ENCODE measurements around the gene BRCC3. TPM values are rescaled to one million over a fixed set of nuclear protein-coding genes. Genes with fewer than 3 reads are reported as not detected.

BRCC3 gene
- total RNA-seq, 1 donor from 2014 or later = 11.5 TPM

DNA sequence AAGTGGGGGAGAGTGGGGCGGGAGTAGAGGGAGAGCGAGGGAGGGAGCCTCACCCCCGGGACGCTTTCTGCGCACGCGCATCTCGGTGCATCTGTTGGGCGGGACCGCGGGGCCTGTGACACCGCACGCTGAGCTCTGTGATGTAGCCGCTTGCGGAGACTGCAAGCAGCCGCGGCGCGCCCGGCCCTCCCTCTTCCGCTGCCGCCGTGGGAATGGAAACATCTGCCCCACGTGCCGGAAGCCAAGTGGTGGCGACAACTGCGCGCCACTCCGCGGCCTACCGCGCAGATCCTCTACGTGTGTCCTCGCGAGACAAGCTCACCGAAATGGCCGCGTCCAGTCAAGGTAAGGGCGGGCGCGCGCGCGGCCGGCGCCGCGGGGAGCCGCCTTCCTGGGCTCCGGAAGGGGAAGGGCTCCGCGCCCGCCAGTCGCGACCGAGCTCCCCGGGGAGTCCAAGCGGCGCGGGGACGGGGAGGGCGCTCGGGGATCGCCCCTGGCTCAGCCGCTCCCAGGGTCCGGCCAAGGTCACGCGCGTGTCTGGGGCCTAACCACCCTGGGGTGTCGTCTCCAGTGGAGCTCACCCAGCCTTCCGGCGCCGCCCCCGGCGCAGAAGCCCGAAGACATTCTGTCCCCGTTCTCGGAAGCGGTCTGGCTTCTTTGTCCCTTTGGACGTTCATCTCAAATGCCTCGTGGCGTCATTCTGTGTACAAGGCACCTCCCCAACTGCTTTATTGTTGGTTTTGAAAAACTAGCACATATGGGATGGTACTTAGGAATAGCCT, 44.4 kb upstream of the BRCC3 start, which contains the start of gene FUNDC2:
Gene FUNDC2, plus strand, starts transcription at position 118 of the 782 bp plus-strand sequence. Its CDS starts 95 bp downstream, at position 213.
- Histone ChIP-seq H3K4me3 (peak within 1 kb of the TSS; percentile 52 to 59), H3K27me3 (no peaks in the 10 kb centered on the region), H3K4me1 (no peaks in the 10 kb centered on the region), H3K36me3 (no peaks in the 10 kb centered on the region), H3K9me3 (no peaks in the 10 kb centered on the region), H3K27ac (peak within 1 kb of the TSS; percentile 89)
- intact Hi-C loops (cut with DNase I) = loop anchor here (5.0 kb wide), 1 partner anchor 45 kb away; the partner anchor contains the start of genes BRCC3, CMC4 and MTCP1
- TF ChIP-seq POLR2A (IDR thresholded peaks at IDR 0.05) (peak in 1 of 2 donors; percentile 44), POLR2AphosphoS5 (IDR thresholded peaks at IDR 0.05; ENCODE audit: insufficient read depth in 1 of 2, low read depth in 1 of 2) (peak in 1 of 2 donors; percentile 80)
- TF ChIP-seq, protein P1, sequence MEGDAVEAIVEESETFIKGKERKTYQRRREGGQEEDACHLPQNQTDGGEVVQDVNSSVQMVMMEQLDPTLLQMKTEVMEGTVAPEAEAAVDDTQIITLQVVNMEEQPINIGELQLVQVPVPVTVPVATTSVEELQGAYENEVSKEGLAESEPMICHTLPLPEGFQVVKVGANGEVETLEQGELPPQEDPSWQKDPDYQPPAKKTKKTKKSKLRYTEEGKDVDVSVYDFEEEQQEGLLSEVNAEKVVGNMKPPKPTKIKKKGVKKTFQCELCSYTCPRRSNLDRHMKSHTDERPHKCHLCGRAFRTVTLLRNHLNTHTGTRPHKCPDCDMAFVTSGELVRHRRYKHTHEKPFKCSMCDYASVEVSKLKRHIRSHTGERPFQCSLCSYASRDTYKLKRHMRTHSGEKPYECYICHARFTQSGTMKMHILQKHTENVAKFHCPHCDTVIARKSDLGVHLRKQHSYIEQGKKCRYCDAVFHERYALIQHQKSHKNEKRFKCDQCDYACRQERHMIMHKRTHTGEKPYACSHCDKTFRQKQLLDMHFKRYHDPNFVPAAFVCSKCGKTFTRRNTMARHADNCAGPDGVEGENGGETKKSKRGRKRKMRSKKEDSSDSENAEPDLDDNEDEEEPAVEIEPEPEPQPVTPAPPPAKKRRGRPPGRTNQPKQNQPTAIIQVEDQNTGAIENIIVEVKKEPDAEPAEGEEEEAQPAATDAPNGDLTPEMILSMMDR (IDR thresholded peaks at IDR 0.05) = no peak
- peak in 1 of 2 donors; percentile 94 for DNase-seq (ENCODE audit: extremely low spot score in 2 of 2)

DNA sequence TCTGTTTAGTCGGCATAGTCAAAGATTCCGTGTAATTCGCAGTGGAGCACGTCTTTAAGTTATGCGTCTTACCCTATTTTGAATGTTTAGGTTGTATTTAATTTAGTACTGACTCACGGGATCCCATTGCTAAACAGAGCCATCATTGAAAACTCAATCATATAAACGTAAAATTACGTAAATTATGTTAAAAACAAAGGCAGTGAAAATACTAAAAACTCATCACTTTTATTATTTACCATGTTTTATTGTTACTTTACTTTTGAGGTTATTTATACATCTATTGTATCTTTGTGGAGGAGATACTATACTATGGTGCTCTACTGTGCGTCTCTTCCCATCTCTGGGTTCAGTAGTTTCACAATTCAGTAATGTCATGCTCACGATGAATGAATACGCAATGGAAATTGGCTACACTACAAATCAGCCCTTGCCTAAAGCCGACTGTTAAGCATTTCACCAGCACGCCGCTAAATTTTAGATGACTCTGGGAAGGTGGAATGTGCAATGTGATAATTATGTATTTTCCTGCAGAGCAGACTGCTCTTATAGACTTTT, 43.7 kb upstream of the BRCC3 start:
- intact Hi-C loops (cut with DNase I) = loop anchor here (5.0 kb wide), 1 partner anchor 45 kb away; the partner anchor contains the start of genes BRCC3, CMC4 and MTCP1
- H3K27ac ChIP-seq = peak overlapping the region; percentile 89
- no peaks in the 10 kb centered on the region for H3K27me3 ChIP-seq
- H3K36me3 ChIP-seq = no peaks in the 10 kb centered on the region
- TF ChIP-seq, protein P1 (IDR thresholded peaks at IDR 0.05) = no peak
- TF ChIP-seq POLR2A (IDR thresholded peaks at IDR 0.05) (peak in 1 of 2 donors; percentile 64), POLR2AphosphoS5 (IDR thresholded peaks at IDR 0.05; ENCODE audit: insufficient read depth in 1 of 2, low read depth in 1 of 2) (peak; percentile 40 to 51)
- no peaks in the 10 kb centered on the region for H3K4me1 ChIP-seq
- H3K4me3 ChIP-seq = peak overlapping the region; percentile 52 to 59
- no peak for DNase-seq (ENCODE audit: extremely low spot score in 2 of 2)
- no peaks in the 10 kb centered on the region for H3K9me3 ChIP-seq

DNA sequence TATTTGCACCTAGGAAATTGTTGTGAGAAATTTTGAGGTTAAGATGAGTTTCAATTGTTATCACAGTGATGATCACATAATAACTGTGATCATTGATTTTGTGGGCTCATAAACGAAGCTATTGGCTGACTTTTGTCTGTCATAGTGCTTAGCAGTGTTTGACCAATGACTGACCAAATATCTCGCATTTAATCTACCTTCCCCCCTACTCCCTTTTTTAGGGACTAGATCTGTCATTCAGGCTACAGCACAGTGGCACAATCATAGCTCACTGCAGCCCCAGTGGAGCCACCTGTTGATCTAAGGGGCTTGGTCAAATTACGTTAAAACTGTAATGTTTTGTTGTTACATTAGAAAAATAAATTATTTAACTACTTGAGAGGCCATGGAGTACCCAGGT, 43.2 kb upstream of the BRCC3 start:
- no peak for DNase-seq (ENCODE audit: extremely low spot score in 2 of 2)
- intact Hi-C loops (cut with DNase I) = loop anchor here (5.0 kb wide), 1 partner anchor 44 kb away; the partner anchor contains the start of genes BRCC3, CMC4 and MTCP1
- TF ChIP-seq, protein P1 (IDR thresholded peaks at IDR 0.05) = no peak
- TF ChIP-seq POLR2A (IDR thresholded peaks at IDR 0.05) = no peak
- no peak for TF ChIP-seq POLR2AphosphoS5 (IDR thresholded peaks at IDR 0.05; ENCODE audit: insufficient read depth in 1 of 2, low read depth in 1 of 2)
- H3K36me3 ChIP-seq = no peaks in the 10 kb centered on the region
- H3K4me1 ChIP-seq = no peaks in the 10 kb centered on the region
- peak overlapping the region; percentile 52 to 59 for H3K4me3 ChIP-seq
- no peaks in the 10 kb centered on the region for H3K9me3 ChIP-seq
- H3K27ac ChIP-seq = peak overlapping the region; percentile 89
- H3K27me3 ChIP-seq = no peaks in the 10 kb centered on the region

DNA sequence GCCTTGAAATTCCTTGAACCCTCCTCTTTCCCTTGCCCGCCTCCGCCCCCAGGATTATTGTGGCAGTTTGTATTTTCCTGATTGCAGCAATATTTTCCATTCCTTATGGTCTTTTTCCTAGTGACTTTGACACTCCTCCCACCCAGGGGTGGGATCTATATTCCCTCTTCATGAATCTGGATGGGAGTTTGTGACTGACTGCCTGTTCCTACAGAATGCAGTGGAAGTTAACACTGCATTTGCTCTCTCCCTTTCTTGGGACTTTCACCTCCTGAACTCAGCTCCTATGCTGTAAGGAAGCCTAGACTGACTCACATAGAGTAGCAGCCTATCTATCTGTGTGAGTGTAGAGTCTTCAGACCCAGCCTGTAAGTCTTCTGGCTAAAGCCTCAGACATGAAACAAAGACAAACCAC, 42.4 kb upstream of the BRCC3 start:
- peak overlapping the region; percentile 89 for H3K27ac ChIP-seq
- no peaks in the 10 kb centered on the region for H3K9me3 ChIP-seq
- H3K4me3 ChIP-seq = no peak overlapping the region
- intact Hi-C loops (cut with DNase I) = loop anchor here (5.0 kb wide), 1 partner anchor 43 kb away; the partner anchor contains the start of genes BRCC3, CMC4 and MTCP1
- no peak for DNase-seq (ENCODE audit: extremely low spot score in 2 of 2)
- TF ChIP-seq POLR2AphosphoS5 (IDR thresholded peaks at IDR 0.05; ENCODE audit: insufficient read depth in 1 of 2, low read depth in 1 of 2) = no peak
- no peak for TF ChIP-seq POLR2A (IDR thresholded peaks at IDR 0.05)
- TF ChIP-seq, protein P1 (IDR thresholded peaks at IDR 0.05) = no peak
- H3K27me3 ChIP-seq = no peaks in the 10 kb centered on the region
- no peaks in the 10 kb centered on the region for H3K4me1 ChIP-seq
- H3K36me3 ChIP-seq = no peaks in the 10 kb centered on the region
